Mesodermal cell (in vitro differentiated cells): ENCODE data around the gene TEKT5.

Experiments used
- H3K27ac ChIP-seq: 2 replicates; pipeline ENCODE4 v1.7.0; 2013; ENCODE audit warnings: mild to moderate bottlenecking, low read depth, low read length, moderate library complexity; ENCODE audit not compliant: severe bottlenecking
- H3K36me3 ChIP-seq: 2 replicates; pipeline ENCODE4 v1.7.1; 2013; ENCODE audit warnings: mild to moderate bottlenecking, low read length, moderate library complexity; ENCODE audit not compliant: control insufficient read depth, insufficient read depth
- H3K4me1 ChIP-seq: one replicate; pipeline ENCODE4 v1.7.1; 2013; ENCODE audit warnings: mild to moderate bottlenecking, low read length; ENCODE audit not compliant: insufficient read depth, control insufficient read depth, poor library complexity, severe bottlenecking
- H3K4me3 ChIP-seq: 2 replicates; pipeline ENCODE4 v1.7.0; 2013; ENCODE audit warnings: low read length, control low read depth, mild to moderate bottlenecking; ENCODE audit not compliant: insufficient read depth, poor library complexity, severe bottlenecking; ENCODE audit errors: extremely low read depth
- H3K9me3 ChIP-seq: 2 replicates; pipeline ENCODE4 v1.7.1; 2013; ENCODE audit warnings: mild to moderate bottlenecking, low read length, moderate library complexity; ENCODE audit not compliant: control insufficient read depth
- WGBS, 2 experiments: methylation state at CpG; one replicate each; pipeline ENCODE4 v1.1.5; 2013; ENCODE audit warnings: missing lambda C conversion rate in 2 of 2; ENCODE audit not compliant: insufficient coverage in 2 of 2; 5-methylcytosine and 5-hydroxymethylcytosine counted together

Gene TEKT5

GRCh38 chr16:10669791-10670190 is 24.9 kb downstream of the TEKT5 start:
- 86 to 96% methylated on average over 4 of the region's 4 CpGs for WGBS, 2 experiments
- no peaks in the 10 kb centered on the region for H3K9me3 ChIP-seq
- H3K4me3 ChIP-seq: no peak overlapping the region
- H3K4me1 ChIP-seq: no peaks in the 10 kb centered on the region
- no peaks in the 10 kb centered on the region for H3K36me3 ChIP-seq
- H3K27ac ChIP-seq: no peak overlapping the region

- H3K4me3 ChIP-seq: no peak overlapping the region
- no peaks in the 10 kb centered on the region for H3K36me3 ChIP-seq
- H3K4me1 ChIP-seq: no peaks in the 10 kb centered on the region
- 58 to 95% methylated on average over 3 to 5 of the region's 8 CpGs for WGBS, 2 experiments
- H3K9me3 ChIP-seq: no peaks in the 10 kb centered on the region
- no peak overlapping the region for H3K27ac ChIP-seq
Observed at GRCh38 chr16:10668322-10669045, 26.2 kb downstream of the TEKT5 start.

DNA sequence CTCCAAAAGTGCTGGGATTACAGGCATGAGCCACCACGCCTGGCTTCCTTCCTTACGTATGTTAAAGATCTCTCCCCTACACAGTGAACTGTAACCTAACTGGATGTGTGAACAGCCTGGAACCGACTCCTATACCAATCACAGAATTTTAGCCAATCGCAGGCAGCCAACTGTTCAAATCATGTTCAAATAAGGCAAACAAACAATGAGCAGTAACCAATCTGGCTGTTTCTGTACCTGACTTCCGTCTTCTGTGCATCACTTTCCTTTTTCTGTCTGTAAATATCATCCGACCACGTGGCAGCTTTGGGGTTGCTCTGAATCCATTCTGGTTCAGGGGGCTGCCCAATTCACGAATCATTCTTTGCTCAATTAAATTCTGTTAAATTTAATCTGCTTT is 27.5 kb downstream of the TEKT5 start:
- Histone ChIP-seq H3K27ac (no peak overlapping the region), H3K36me3 (no peaks in the 10 kb centered on the region), H3K9me3 (peaks cover 3% of the 10 kb centered on the region), H3K4me1 (no peaks in the 10 kb centered on the region), H3K4me3 (no peak overlapping the region)
- WGBS, 2 experiments: 91 to 92% methylated on average over 7 to 8 of the region's 8 CpGs

- Histone ChIP-seq H3K4me1 (no peaks in the 10 kb centered on the region), H3K36me3 (no peaks in the 10 kb centered on the region), H3K9me3 (peaks cover 4% of the 10 kb centered on the region), H3K27ac (no peak overlapping the region), H3K4me3 (no peak overlapping the region)
- WGBS, 2 experiments: 79 to 94% methylated on average over 3 to 4 of the region's 4 CpGs
Observed at GRCh38 chr16:10666291-10666690, 28.4 kb downstream of the TEKT5 start.

DNA sequence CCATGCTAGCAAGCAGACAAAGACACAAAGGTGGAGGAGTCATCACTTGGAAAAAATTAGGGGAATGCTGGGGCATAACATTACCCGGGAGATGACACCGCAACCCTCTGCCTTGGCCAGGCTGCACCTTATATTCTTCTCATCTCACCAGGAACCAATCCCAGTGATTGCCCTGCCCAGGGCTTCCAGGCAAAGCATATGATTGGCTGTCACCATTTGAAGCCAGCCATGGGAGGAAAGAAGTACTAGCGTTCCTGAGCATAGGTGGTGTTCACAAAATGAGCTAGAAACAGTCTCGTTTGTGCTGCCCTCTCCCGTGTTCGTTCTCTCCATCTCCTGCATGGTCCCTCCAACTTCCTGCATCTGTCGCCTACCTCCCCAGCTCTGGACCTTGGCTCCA is 29.6 kb downstream of the TEKT5 start:
- no peaks in the 10 kb centered on the region for H3K4me1 ChIP-seq
- 77 to 85% methylated on average over 7 of the region's 7 CpGs for WGBS, 2 experiments

DNA sequence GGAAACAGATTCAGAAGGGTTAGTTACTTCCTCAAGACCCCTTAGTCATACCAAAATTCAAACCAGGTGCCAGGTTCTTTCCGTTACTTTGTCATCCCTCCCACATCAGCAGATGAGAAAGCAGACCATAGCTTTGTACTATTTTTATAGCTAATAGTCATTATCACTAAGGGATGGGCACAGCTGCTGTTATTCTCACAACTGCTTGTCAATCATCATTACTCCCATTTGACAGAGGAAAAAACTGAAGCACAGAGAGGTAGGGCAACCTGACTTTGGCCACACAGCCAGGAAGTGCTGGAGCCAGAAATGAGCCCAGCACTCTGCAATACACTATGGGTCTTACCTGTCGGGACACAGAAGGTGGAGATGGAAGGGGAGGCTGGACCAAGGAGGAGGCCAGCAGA is 30.0 kb downstream of the TEKT5 start:
- H3K27ac ChIP-seq: no peak overlapping the region
- H3K36me3 ChIP-seq: no peaks in the 10 kb centered on the region
- H3K4me1 ChIP-seq: no peaks in the 10 kb centered on the region
- H3K4me3 ChIP-seq: no peak overlapping the region
- 88 to 90% methylated on average over 1 of the region's 2 CpGs for WGBS, 2 experiments
- H3K9me3 ChIP-seq: peaks cover 4% of the 10 kb centered on the region

More for the DNA sequence above, 29.6 kb downstream of the TEKT5 start:
- Histone ChIP-seq H3K9me3 (peaks cover 4% of the 10 kb centered on the region), H3K27ac (no peak overlapping the region), H3K4me3 (no peak overlapping the region), H3K36me3 (no peaks in the 10 kb centered on the region)

DNA sequence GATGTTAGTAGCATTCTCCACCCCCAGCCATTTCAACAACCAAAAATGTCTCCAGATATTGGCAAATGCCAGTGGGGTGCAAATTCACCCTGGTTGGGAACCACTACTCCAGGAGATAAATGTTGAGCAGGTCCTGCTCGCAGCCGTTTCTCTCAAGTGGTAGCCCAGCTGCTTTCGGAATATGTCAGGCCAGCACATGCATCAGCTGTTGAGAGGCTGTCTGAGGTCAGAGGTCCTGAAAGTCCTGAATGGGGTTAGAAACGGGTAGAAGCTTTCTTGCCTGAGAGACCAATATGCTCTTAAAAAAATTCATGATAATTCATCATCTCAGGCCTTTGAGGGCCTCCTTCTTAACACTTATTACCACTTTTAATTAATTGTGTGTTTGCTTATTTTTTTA is 31.0 kb downstream of the TEKT5 start:
- no peaks in the 10 kb centered on the region for H3K4me1 ChIP-seq
- no peak overlapping the region for H3K4me3 ChIP-seq
- H3K36me3 ChIP-seq: no peaks in the 10 kb centered on the region
- no peak overlapping the region for H3K27ac ChIP-seq
- WGBS, 2 experiments: 95 to 97% methylated on average over 3 of the region's 4 CpGs
- H3K9me3 ChIP-seq: peaks cover 4% of the 10 kb centered on the region

DNA sequence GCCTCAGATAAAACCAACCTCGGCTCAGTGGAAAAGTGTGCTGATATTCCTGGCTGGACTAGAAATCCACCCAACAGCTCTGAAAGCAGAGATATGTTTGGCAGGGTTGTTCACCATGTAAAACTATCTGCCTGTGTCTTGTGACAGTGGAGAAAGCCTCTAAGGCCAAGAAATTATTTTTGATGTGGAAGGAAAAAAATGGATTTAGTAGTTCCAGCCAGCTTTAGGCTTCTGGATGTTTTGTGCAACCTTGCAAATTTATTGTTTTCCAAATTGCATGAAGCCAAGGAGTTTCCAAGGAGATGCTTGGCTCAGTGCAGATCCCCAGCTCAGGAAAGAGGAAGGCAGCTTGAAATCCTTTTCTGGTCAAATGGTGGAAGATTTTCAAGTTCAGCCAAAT is 31.6 kb downstream of the TEKT5 start:
- Histone ChIP-seq H3K4me3 (no peak overlapping the region), H3K27ac (no peak overlapping the region), H3K4me1 (no peaks in the 10 kb centered on the region), H3K9me3 (peaks cover 4% of the 10 kb centered on the region), H3K36me3 (no peaks in the 10 kb centered on the region)
- 85% methylated on average over 1 of the region's 1 CpG; no CpG with 5 or more reads in 1 of the 2 experiments for whole genome bisulfite sequencing, 2 experiments

- no peak overlapping the region for H3K27ac ChIP-seq
Observed at GRCh38 chr16:10662212-10662611, 32.5 kb downstream of the TEKT5 start.

GRCh38 chr16:10661737-10662136 is 33.0 kb downstream of the TEKT5 start:
- H3K27ac ChIP-seq: no peak overlapping the region
- peaks cover 4% of the 10 kb centered on the region for H3K9me3 ChIP-seq
- WGBS, 2 experiments: 38% methylated on average over 1 of the region's 1 CpG; no CpG with 5 or more reads in 1 of the 2 experiments
- H3K4me1 ChIP-seq: no peaks in the 10 kb centered on the region
- H3K36me3 ChIP-seq: no peaks in the 10 kb centered on the region
- H3K4me3 ChIP-seq: no peak overlapping the region

More at GRCh38 chr16:10662212-10662611, 32.5 kb downstream of the TEKT5 start:
- H3K4me3 ChIP-seq: no peak overlapping the region
- peaks cover 4% of the 10 kb centered on the region for H3K9me3 ChIP-seq
- no peaks in the 10 kb centered on the region for H3K4me1 ChIP-seq
- no peaks in the 10 kb centered on the region for H3K36me3 ChIP-seq
- 86 to 91% methylated on average over 4 to 5 of the region's 5 CpGs for WGBS, 2 experiments

- Histone ChIP-seq H3K27ac (no peak overlapping the region), H3K9me3 (peaks cover 4% of the 10 kb centered on the region), H3K4me3 (no peak overlapping the region), H3K36me3 (no peaks in the 10 kb centered on the region), H3K4me1 (no peaks in the 10 kb centered on the region)
- WGBS, 2 experiments: 79 to 81% methylated on average over 6 to 8 of the region's 8 CpGs
Observed at GRCh38 chr16:10660950-10661635, 33.6 kb downstream of the TEKT5 start.
